GM18870 (cell line): Measurements from ENCODE around the gene DISC1.
"Not testable (repeated sequence)": the region's sequence is repeated elsewhere in the genome, so short reads cannot be mapped to it uniquely, and the experiment has no call there.

ENCODE experiments used
- ATAC-seq: cut with Tn5 transposase; IDR thresholded peaks from one replicate; pipeline ENCODE4 v1.9.1; 2021; ENCODE audit warnings: moderate library complexity; ENCODE audit not compliant: unreplicated experiment

The DISC1 gene

DNA sequence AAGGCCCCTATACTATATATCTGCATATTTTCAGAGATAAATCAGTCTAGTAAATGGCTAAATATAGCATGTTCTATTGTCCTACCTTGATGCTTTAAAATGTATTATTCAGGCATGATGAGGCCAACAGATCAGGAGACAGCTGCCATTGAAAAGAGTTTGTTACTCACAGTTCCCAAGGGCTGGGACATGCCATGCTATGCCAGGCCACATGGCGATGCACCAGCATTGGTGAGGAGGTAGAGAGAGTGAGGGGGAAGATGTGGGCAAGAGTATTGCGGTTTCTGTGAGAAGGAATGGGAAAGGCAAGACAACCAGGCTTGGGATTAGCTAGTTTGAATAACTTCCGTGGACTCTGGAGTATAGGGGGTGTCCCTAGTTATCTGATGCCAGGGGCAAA, 316.5 kb downstream of the DISC1 start:
- no peak for ATAC-seq

- not testable (repeated sequence) for ATAC-seq
Measured at GRCh38 chr1:231948102-231948501, 321.5 kb downstream of the DISC1 start.

GRCh38 chr1:231949277-231950091, 322.9 kb downstream of the DISC1 start:
- ATAC-seq = no peak

- no peak for ATAC-seq
Measured at GRCh38 chr1:231950331-231951128, 323.9 kb downstream of the DISC1 start.

GRCh38 chr1:231951374-231951773, 324.8 kb downstream of the DISC1 start:
- no peak for ATAC-seq

DNA sequence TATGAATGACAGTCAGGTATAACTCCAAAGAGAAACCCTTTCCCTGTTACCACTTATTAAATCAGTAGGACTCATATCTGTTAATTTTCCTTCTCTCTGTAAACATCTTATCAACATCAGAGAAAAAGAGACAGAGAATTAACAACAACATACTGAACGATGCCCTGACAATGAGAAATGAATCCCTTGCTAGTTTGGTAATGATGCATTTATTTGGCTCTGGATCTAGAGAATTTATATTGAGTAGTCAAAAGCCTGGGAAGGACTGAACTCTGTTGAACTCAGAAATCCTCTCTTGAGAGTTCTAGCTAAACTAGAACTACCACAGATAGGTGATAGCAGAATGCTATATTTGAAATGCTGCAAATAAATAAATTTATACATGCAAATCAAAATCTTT, 325.6 kb downstream of the DISC1 start:
- no peak for ATAC-seq

- no peak for ATAC-seq
Measured at GRCh38 chr1:231953660-231954059, 327.1 kb downstream of the DISC1 start.

- no peak for ATAC-seq
Measured at GRCh38 chr1:231954751-231955150, 328.2 kb downstream of the DISC1 start.

DNA sequence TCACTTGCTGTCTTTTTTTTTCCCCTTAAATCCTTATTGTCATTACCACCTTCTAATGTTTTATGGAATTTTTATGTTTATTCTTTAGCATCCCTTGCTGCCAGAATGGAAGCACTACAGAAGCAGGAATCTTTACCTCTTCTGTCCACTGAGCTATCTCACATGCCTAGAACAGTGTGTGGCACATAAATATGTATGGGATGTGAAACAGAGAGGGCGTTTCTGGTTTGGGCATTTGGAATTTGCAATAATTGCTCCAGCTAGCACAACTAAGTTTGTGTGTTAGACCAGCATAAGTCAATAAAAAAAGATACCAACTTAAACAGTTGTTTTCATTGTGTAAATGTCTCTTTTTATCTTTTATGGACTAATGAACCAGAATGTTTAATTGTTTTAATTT, 330.8 kb downstream of the DISC1 start:
- no peak for ATAC-seq

GRCh38 chr1:231958448-231958847, 331.9 kb downstream of the DISC1 start:
- ATAC-seq = no peak

DNA sequence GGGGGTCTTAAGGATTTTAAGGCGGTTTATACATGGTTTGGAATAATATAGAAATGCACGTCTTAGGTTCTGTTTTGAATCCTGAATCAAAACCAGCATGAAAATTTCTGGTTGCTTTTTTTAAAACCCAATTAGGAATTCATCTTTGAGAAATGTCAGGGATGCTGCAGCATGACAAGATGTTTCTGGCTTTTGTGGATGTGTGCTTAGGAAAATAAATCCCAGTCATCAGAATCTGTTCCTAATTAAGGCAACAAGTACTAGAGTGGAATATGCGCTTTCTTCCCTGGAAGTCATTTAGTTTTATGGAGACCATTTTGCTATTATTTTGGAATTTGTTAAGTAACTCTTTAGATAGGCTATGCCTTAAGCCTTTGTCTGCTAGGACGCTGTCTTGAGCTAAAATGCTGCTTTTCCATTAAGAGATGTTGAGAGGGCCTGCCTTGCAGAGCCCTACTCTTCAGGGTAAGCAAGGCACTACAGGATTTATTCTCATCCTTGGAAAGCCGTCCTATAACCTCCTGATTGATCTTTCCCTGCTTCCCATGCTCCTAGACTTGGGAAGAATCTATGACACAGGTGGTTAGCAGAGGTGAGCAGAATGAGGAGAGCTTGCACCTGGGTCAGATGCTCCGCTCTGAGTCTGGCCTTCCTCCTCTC, 332.8 kb downstream of the DISC1 start:
- ATAC-seq = no peak

DNA sequence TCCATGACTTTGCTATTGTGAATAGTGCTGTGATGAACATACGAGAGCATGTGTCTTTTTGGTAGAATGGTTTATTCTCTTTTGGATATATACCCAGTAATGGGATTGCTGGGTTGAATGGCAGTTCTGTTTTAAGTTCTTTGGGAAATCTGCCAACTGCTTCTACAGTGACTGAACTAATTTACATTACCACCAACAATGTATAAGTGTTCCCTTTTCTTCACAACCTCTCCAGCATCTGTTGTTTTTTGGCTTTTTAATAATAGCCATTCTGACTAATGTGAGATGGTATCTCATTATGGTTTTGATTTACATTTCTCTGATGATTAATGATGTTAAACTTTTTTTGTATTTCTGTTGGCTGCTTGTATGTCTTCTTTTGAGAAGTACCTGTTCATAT, 335.2 kb downstream of the DISC1 start:
- ATAC-seq = not testable (repeated sequence)

- ATAC-seq = no peak
Measured at GRCh38 chr1:231962636-231963035, 336.0 kb downstream of the DISC1 start.

DNA sequence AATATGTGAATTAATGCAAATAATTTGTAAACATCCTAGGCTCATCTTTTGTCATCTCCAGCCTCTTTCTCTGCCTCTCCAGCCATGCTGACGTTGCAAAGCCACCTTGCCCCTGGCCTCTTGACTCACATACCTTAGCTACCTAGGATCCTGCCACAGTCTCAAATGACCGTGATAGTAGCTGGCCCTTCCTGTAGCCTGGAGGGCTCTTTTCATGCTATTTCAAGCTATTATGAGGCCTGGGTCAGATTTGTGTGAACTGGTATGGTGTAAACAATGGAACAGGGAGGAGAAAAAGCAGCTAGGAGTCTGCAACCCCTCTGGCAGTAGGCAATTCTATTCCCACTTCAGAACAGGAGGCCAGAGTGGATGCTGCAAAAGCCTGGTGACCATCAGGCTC, 337.7 kb downstream of the DISC1 start:
- no peak for ATAC-seq

GRCh38 chr1:231964961-231965360, 338.4 kb downstream of the DISC1 start:
- no peak for ATAC-seq

GRCh38 chr1:231965615-231966014, 339.0 kb downstream of the DISC1 start:
- ATAC-seq = no peak

- no peak for ATAC-seq
Measured at GRCh38 chr1:231966983-231967382, 340.4 kb downstream of the DISC1 start.

DNA sequence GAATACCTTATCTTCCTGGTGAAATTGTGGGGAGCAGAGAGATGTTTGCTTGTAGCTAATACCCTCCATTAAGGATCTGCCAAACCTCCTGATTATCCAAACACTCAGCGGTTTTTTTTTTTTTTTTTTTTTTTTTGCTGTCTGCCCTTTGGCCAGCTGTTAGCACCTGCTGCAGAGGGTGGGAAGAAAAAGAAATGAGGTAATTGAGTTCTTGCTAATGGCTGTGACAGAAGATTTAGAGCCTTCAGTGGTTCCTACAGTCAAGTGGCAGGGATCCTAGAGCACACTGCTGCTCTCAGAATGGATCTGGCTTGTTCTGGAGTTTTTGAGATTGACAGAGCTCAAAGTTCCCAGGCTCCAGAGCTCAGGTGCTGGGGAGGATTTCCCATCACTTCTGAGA, 342.5 kb downstream of the DISC1 start:
- no peak for ATAC-seq

GRCh38 chr1:231969761-231970160, 343.2 kb downstream of the DISC1 start:
- ATAC-seq = not testable (repeated sequence)

DNA sequence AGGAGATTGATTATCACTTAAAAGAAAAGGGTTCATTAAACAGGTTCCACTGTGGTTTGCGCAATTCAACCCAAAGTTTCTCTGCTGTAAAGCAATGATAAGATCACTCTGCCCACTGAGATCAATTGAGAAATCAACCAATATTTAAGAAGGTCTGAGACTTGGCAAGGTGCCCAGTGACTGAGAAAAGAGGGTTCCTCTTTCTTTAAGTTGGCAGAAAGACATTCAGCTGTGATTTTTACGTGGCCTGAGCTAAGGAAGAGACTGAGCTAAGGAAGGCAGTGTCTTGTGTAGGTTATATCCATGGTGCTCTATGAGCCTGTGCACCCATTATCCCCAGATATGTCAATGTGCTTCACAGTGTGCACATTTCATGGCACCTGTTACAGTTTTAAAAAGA, 344.1 kb downstream of the DISC1 start:
- ATAC-seq = no peak

DNA sequence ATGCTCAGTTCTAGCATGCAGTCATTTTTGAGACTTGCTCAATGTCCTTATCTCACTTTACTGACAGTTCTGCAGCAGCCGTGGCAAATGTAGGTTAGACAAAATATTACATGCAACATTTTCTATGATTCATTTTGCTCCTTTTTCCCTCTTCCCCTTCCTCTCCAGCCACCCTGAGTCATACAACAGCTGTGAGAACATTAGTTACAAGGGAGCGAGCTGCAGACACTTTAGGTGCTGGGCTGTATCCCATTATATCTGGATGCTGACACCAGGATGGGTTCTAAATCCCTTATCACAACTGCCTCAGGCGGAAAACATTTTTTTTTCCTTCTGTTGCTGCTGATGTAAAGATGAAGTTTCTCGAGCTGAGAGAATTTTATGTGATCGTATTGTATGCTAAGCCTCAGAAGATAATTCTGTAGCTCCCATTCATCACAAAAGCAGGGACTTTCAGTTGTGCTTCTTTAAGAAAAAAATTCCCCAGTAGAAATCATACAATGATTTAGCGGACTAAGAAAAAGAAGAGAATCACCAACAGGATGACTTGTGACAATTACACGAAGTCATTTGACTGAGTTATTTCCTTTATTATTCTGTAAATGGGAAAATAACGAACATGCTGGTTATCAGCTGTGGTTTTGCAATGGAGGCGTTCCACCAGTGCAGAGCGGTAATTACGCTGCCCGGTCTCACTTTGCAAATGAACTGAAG, 345.0 kb downstream of the DISC1 start:
- ATAC-seq = no peak
